Gastroesophageal sphincter (tissue), 4 donors: Measurements from ENCODE around the gene BSX. TPM values are rescaled to one million over a fixed set of nuclear protein-coding genes. Genes with fewer than 3 reads are reported as not detected.

ENCODE experiments used
- ATAC-seq: fragments of 150-250 bp; one replicate; pipeline ENCODE4 v1.9.1; 2016; ENCODE audit warnings: mild to moderate bottlenecking, moderate library complexity
- H3K27ac ChIP-seq, 4 donors: fragments of 200-600 bp; sonication (generic) in 3 of 4; 1 replicate in 3 of 4; 2 replicates in 1 of 4; pipeline ENCODE4 v1.5.1; 2016 to 2019
- H3K27me3 ChIP-seq: fragments of 200-600 bp; sonication (generic); one replicate; pipeline ENCODE4 v1.5.1; 2019
- H3K36me3 ChIP-seq, 2 donors: fragments of 200-600 bp; sonication (generic); one replicate each; pipeline ENCODE4 v1.5.1; 2019; ENCODE audit warnings: control low read depth in 1 of 2
- H3K4me1 ChIP-seq, 3 donors: fragments of 200-600 bp; sonication (generic); 1 replicate in 2 of 3; 2 replicates in 1 of 3; pipeline ENCODE4 v1.5.1; 2016 to 2019; ENCODE audit warnings: control low read depth in 2 of 3
- H3K4me3 ChIP-seq, 2 donors: fragments of 200-600 bp; sonication (generic); one replicate each; pipeline ENCODE4 v1.5.1; 2019; ENCODE audit warnings: mild to moderate bottlenecking in 1 of 2, moderate library complexity in 1 of 2
- H3K9me3 ChIP-seq, 3 donors: fragments of 200-600 bp; sonication (generic); one replicate each; pipeline ENCODE4 v1.5.1; 2017 to 2019; ENCODE audit warnings: control low read depth in 2 of 3
- EP300 ChIP-seq: sonication (generic); formaldehyde crosslinking; IDR thresholded peaks from one replicate; pipeline ENCODE4 v1.6.1; 2017; ENCODE audit warnings: antibody characterized with exemption, mild to moderate bottlenecking
- POLR2A ChIP-seq, 2 donors: fragments of 450-650 bp; IDR thresholded peaks; one replicate each; pipeline ENCODE4 v1.6.1; 2017; ENCODE audit warnings: antibody characterized with exemption in 2 of 2, mild to moderate bottlenecking in 2 of 2, moderate library complexity in 1 of 2
- POLR2AphosphoS5 ChIP-seq: sonication (generic); formaldehyde crosslinking; IDR thresholded peaks from one replicate; pipeline ENCODE4 v1.6.1; 2017; ENCODE audit warnings: antibody characterized with exemption
- WGBS, 2 donors: methylation state at CpG; one replicate each; pipeline ENCODE4 v1.1.5; 2018; ENCODE audit warnings: low coverage in 1 of 2; 5-methylcytosine and 5-hydroxymethylcytosine counted together
- total RNA-seq, 4 donors: library from RNA; depleted of rRNA; stranded (reverse); fragments of >200 nt; gene quantifications; one replicate each; pipeline ENCODE4 v1.1.0, GENCODE V29; 2016
- TF ChIP-seq, protein P1 (sequence below), 4 experiments: fragments of 200-600 bp in 2 of 4; fragments of 450-650 bp in 2 of 4; sonication (generic) in 1 of 4; IDR thresholded peaks; one replicate each; pipeline ENCODE4 v1.5.1; 2017 to 2019; ENCODE audit warnings: antibody characterized with exemption in 4 of 4, mild to moderate bottlenecking in 2 of 4, moderate library complexity in 2 of 4

The BSX gene
- total RNA-seq, 4 donors from 2014 or later: not detected

DNA sequence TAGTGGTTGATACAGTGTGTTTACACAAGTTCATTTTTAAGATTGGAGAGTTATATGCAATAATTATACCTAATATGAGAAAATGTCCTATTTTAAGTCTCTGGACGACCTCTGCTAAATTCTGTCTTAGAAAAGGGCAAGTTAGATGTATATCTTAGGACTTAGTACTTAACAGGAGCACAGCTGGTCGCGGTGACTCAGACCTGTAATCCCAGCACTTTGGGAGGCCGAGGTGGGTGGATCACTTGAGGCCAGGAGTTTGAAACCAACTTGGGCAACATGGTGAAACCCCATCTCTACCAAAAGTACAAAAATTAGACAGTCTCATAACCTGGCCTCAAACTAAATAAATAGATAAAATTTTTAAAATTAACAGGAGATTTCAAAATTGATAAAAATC, 27.2 kb downstream of the BSX start:
- no peak overlapping the region for H3K27ac ChIP-seq
- TF ChIP-seq EP300: no peak
- TF ChIP-seq POLR2AphosphoS5: no peak
- no peak for TF ChIP-seq POLR2A (IDR thresholded peaks at IDR 0.05)
- TF ChIP-seq, protein P1, sequence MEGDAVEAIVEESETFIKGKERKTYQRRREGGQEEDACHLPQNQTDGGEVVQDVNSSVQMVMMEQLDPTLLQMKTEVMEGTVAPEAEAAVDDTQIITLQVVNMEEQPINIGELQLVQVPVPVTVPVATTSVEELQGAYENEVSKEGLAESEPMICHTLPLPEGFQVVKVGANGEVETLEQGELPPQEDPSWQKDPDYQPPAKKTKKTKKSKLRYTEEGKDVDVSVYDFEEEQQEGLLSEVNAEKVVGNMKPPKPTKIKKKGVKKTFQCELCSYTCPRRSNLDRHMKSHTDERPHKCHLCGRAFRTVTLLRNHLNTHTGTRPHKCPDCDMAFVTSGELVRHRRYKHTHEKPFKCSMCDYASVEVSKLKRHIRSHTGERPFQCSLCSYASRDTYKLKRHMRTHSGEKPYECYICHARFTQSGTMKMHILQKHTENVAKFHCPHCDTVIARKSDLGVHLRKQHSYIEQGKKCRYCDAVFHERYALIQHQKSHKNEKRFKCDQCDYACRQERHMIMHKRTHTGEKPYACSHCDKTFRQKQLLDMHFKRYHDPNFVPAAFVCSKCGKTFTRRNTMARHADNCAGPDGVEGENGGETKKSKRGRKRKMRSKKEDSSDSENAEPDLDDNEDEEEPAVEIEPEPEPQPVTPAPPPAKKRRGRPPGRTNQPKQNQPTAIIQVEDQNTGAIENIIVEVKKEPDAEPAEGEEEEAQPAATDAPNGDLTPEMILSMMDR (IDR thresholded peaks at IDR 0.05): no peak
- H3K4me1 ChIP-seq: no peaks in the 10 kb centered on the region
- no peaks in the 10 kb centered on the region for H3K27me3 ChIP-seq
- WGBS, 2 donors: 87 to 92% methylated on average over 2 to 4 of the region's 4 CpGs
- H3K4me3 ChIP-seq: no peak overlapping the region
- H3K9me3 ChIP-seq: no peaks in the 10 kb centered on the region
- peaks cover 0 to 38% of the 10 kb centered on the region in 2 donors for H3K36me3 ChIP-seq
- no peak for ATAC-seq

DNA sequence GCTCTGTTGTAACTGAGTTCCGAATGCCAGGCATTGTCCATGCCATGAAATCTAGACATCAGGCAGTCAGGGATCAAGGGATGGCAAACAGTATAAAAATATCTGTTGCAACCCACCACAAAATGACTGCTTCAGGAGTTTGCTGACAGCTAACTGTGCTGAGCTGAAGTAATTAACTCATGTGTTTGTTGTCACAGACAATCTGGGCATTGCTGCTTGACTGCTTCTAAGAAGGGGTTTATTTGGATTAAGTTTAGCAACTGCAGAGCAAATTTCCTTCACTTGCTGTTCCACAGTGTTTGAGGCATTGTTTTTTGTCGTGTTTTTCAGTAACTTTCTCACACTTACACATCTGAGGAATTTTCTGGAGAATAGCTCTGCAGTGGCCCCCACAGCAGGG, 30.4 kb downstream of the BSX start:
- Histone ChIP-seq H3K27me3 (no peaks in the 10 kb centered on the region), H3K9me3 (no peaks in the 10 kb centered on the region), H3K27ac (no peak overlapping the region), H3K36me3 (peaks cover 4 to 50% of the 10 kb centered on the region in 2 donors), H3K4me1 (no peaks in the 10 kb centered on the region), H3K4me3 (no peak overlapping the region)
- no peak for ATAC-seq
- 70 to 75% methylated on average over 2 of the region's 2 CpGs for WGBS, 2 donors
- TF ChIP-seq EP300: no peak
- TF ChIP-seq POLR2A (IDR thresholded peaks at IDR 0.05): no peak
- TF ChIP-seq, protein P1 (IDR thresholded peaks at IDR 0.05): no peak
- TF ChIP-seq POLR2AphosphoS5: no peak

DNA sequence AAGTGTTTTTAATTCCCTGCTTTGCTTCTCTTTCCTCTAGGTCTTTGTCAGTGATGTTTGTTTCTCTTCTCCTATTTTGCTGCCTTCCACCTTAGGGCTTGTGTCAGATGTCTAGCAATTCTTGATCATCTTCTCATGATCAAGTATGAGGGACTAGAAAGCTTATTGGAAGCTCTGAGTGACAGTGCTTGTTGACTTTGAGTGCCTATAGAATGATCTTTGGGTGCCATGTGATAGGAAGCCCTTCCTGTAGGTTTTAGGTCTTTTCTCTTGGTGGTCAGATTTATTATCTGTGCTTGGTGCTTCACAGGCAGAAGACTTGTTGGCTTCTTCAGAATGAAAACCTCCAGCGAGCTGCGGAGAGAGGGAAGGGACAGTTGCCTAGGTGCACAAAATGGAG, 43.1 kb downstream of the BSX start:
- ATAC-seq: no peak
- H3K27me3 ChIP-seq: no peaks in the 10 kb centered on the region
- 79% methylated on average over 2 of the region's 2 CpGs for WGBS, 2 donors
- H3K9me3 ChIP-seq: no peaks in the 10 kb centered on the region
- no peak overlapping the region for H3K4me3 ChIP-seq
- no peaks in the 10 kb centered on the region for H3K4me1 ChIP-seq
- H3K27ac ChIP-seq: no peak overlapping the region
- no peak for TF ChIP-seq EP300
- no peak for TF ChIP-seq POLR2AphosphoS5
- TF ChIP-seq POLR2A (IDR thresholded peaks at IDR 0.05): no peak
- H3K36me3 ChIP-seq: peaks cover 0 to 27% of the 10 kb centered on the region in 2 donors

DNA sequence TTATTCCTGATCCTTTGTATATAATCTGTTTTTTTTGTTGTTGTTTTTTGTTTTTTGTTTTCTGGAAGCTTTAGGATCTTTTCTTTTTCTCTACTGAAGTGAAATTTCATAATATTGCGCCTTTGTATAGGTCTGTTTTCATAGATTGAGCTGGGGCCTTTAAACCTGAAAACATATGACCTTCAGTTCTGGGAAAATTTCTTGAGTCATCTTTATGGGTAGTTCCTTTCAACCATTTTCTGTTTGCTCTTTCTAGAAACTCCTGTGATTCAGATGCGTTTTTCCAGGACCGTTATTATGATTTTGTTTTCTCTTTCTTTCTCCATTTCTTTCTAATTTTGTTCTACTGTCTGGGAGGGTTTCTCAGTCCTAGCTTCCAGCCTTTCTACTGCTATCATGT, 43.7 kb downstream of the BSX start:
- Histone ChIP-seq H3K4me3 (no peak overlapping the region), H3K27ac (no peak overlapping the region), H3K36me3 (peaks cover 0 to 24% of the 10 kb centered on the region in 2 donors), H3K27me3 (no peaks in the 10 kb centered on the region), H3K9me3 (no peaks in the 10 kb centered on the region), H3K4me1 (no peaks in the 10 kb centered on the region)
- 88 to 95% methylated on average over 3 of the region's 3 CpGs for WGBS, 2 donors
- no peak for ATAC-seq
- TF ChIP-seq POLR2AphosphoS5 (no peak), EP300 (no peak), POLR2A (IDR thresholded peaks at IDR 0.05) (no peak)
- TF ChIP-seq, protein P1 (IDR thresholded peaks at IDR 0.05): no peak

DNA sequence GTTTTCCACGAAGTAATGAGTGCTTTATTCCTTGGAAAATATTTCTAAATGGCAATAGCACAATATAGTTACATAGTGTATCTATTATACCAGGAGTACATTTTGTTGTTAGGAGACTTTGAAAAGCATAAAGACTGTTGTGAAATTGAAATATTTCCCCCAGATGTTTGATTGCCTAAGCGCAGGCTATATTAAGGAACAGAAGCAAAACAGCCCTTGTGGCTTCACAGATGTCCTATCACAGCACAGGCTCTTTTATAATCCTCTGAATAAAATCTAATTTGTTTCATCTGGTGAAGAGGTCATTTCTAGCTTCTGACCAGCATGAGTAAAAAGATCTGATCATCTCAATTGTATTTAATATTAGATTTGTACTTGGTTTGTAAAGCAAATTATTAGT, 48.2 kb downstream of the BSX start:
- peak; percentile 71 for ATAC-seq
- H3K4me3 ChIP-seq: no peak overlapping the region
- H3K4me1 ChIP-seq: no peaks in the 10 kb centered on the region
- TF ChIP-seq POLR2A (IDR thresholded peaks at IDR 0.05): no peak
- TF ChIP-seq, protein P1 (IDR thresholded peaks at IDR 0.05): no peak
- no peak for TF ChIP-seq POLR2AphosphoS5
- TF ChIP-seq EP300: no peak
- WGBS, 2 donors: 41 to 65% methylated on average over 2 of the region's 2 CpGs
- peaks cover 0 to 15% of the 10 kb centered on the region in 2 donors for H3K36me3 ChIP-seq
- no peaks in the 10 kb centered on the region for H3K27me3 ChIP-seq
- no peaks in the 10 kb centered on the region for H3K9me3 ChIP-seq
- H3K27ac ChIP-seq: no peak overlapping the region
